GM21526 (cell line): Measurements from ENCODE around the gene ZFHX2.

ENCODE experiments used
- ATAC-seq: cut with Tn5 transposase; IDR thresholded peaks from one replicate; pipeline ENCODE4 v1.9.1; 2021; ENCODE audit warnings: moderate library complexity; ENCODE audit not compliant: unreplicated experiment, low FRiP score

ZFHX2 gene

GRCh38 chr14:23481979-23482822 is 69.4 kb downstream of the ZFHX2 start:
- no peak for ATAC-seq

- no peak for ATAC-seq
Observed at GRCh38 chr14:23481362-23481970, 70.1 kb downstream of the ZFHX2 start.

GRCh38 chr14:23478109-23478759 is 73.3 kb downstream of the ZFHX2 start:
- no peak for ATAC-seq

GRCh38 chr14:23470947-23471346 is 80.6 kb downstream of the ZFHX2 start:
- no peak for ATAC-seq
